Vagina (tissue), 2 donors: Measurements from ENCODE around the gene CLCN6. TPM values are rescaled to one million over a fixed set of nuclear protein-coding genes. Genes with fewer than 3 reads are reported as not detected.

Experiments
- DNase-seq, 2 donors: peaks; one replicate each; pipeline ENCODE4 v3.0.0-alpha.2; 2017; ENCODE audit errors: extremely low spot score in 2 of 2
- H3K27ac ChIP-seq: fragments of 200-600 bp; sonication (generic); one replicate; pipeline ENCODE4 v1.5.1; 2019
- H3K27me3 ChIP-seq: fragments of 200-600 bp; sonication (generic); one replicate; pipeline ENCODE4 v1.5.1; 2019
- H3K36me3 ChIP-seq, 2 donors: fragments of 200-600 bp; sonication (generic); one replicate each; pipeline ENCODE4 v1.5.1; 2017 to 2019
- H3K4me1 ChIP-seq: fragments of 200-600 bp; sonication (generic); one replicate; pipeline ENCODE4 v1.5.1; 2019
- H3K4me3 ChIP-seq, 2 donors: fragments of 200-600 bp; sonication (generic); 1 replicate in 1 of 2; 2 replicates in 1 of 2; pipeline ENCODE4 v1.5.1; 2016 to 2019
- H3K9me3 ChIP-seq: fragments of 200-600 bp; sonication (generic); one replicate; pipeline ENCODE4 v1.5.1; 2019
- CTCF ChIP-seq, 3 experiments: fragments of 450-650 bp in 2 of 3; fragments of 200-600 bp in 1 of 3; sonication (generic) in 1 of 3; IDR thresholded peaks; one replicate each; pipeline ENCODE4 v1.5.1; 2017 to 2019; ENCODE audit warnings: antibody characterized with exemption in 3 of 3, mild to moderate bottlenecking in 2 of 3, moderate library complexity in 2 of 3
- POLR2A ChIP-seq, 2 donors: fragments of 450-650 bp; IDR thresholded peaks; one replicate each; pipeline ENCODE4 v1.6.1; 2017; ENCODE audit warnings: antibody characterized with exemption in 2 of 2, mild to moderate bottlenecking in 2 of 2, moderate library complexity in 2 of 2
- POLR2AphosphoS5 ChIP-seq, 2 donors: sonication (generic); formaldehyde crosslinking; IDR thresholded peaks; one replicate each; pipeline ENCODE4 v1.9.0; 2017; ENCODE audit warnings: antibody characterized with exemption in 2 of 2, mild to moderate bottlenecking in 2 of 2, low read depth in 1 of 2; ENCODE audit not compliant: insufficient read depth in 1 of 2
- intact Hi-C: fragments of 100-400 bp; cut with DNase I; formaldehyde crosslinking; loops from one replicate; pipeline ENCODE4 v1.15.1; 2023
- total RNA-seq: library from RNA; depleted of rRNA; stranded (reverse); fragments of >200 nt; gene quantifications from one replicate; pipeline ENCODE4 v1.2.3, GENCODE V29; 2016

The CLCN6 gene
- total RNA-seq, 1 donor from 2014 or later = 19.2 TPM

- no peaks in the 10 kb centered on the region for H3K36me3 ChIP-seq
- no peaks in the 10 kb centered on the region for H3K27me3 ChIP-seq
- no peaks in the 10 kb centered on the region for H3K9me3 ChIP-seq
- H3K4me3 ChIP-seq = no peak overlapping the region
- no peak overlapping the region for H3K27ac ChIP-seq
- no peak for TF ChIP-seq POLR2AphosphoS5 (IDR thresholded peaks at IDR 0.05; ENCODE audit: insufficient read depth in 1 of 2, low read depth in 1 of 2)
- no peak for TF ChIP-seq POLR2A (IDR thresholded peaks at IDR 0.05)
- no peak for TF ChIP-seq CTCF (IDR thresholded peaks at IDR 0.05)
- intact Hi-C loops = no loop called here
- peaks cover 7% of the 10 kb centered on the region for H3K4me1 ChIP-seq
- DNase-seq = no peak
Observed at GRCh38 chr1:11779715-11780379, 26.1 kb upstream of the CLCN6 start.

- Histone ChIP-seq H3K27me3 (no peaks in the 10 kb centered on the region), H3K9me3 (no peaks in the 10 kb centered on the region), H3K36me3 (no peaks in the 10 kb centered on the region), H3K4me1 (peaks cover 14% of the 10 kb centered on the region), H3K27ac (no peak overlapping the region), H3K4me3 (no peak overlapping the region)
- no peak for DNase-seq
- TF ChIP-seq CTCF (IDR thresholded peaks at IDR 0.05) = no peak
- TF ChIP-seq POLR2AphosphoS5 (IDR thresholded peaks at IDR 0.05; ENCODE audit: insufficient read depth in 1 of 2, low read depth in 1 of 2) = no peak
- TF ChIP-seq POLR2A (IDR thresholded peaks at IDR 0.05) = no peak
- intact Hi-C loops = no loop called here
Observed at GRCh38 chr1:11780380-11781147, 25.4 kb upstream of the CLCN6 start.

GRCh38 chr1:11781297-11781696 lies 24.7 kb upstream of the CLCN6 start:
- no peaks in the 10 kb centered on the region for H3K27me3 ChIP-seq

GRCh38 chr1:11782127-11782708 lies 23.8 kb upstream of the CLCN6 start:
- Histone ChIP-seq H3K9me3 (no peaks in the 10 kb centered on the region), H3K4me3 (no peak overlapping the region), H3K27ac (no peak overlapping the region), H3K27me3 (no peaks in the 10 kb centered on the region), H3K4me1 (peaks cover 31% of the 10 kb centered on the region), H3K36me3 (no peaks in the 10 kb centered on the region)
- no peak for DNase-seq
- TF ChIP-seq POLR2AphosphoS5 (IDR thresholded peaks at IDR 0.05; ENCODE audit: insufficient read depth in 1 of 2, low read depth in 1 of 2) (no peak), POLR2A (IDR thresholded peaks at IDR 0.05) (no peak), CTCF (IDR thresholded peaks at IDR 0.05) (no peak)
- intact Hi-C loops = no loop called here

More at GRCh38 chr1:11781297-11781696, 24.7 kb upstream of the CLCN6 start:
- H3K36me3 ChIP-seq = no peaks in the 10 kb centered on the region
- peaks cover 22% of the 10 kb centered on the region for H3K4me1 ChIP-seq
- no peak for DNase-seq
- intact Hi-C loops = no loop called here
- no peak overlapping the region for H3K27ac ChIP-seq
- TF ChIP-seq POLR2A (IDR thresholded peaks at IDR 0.05) (no peak), CTCF (IDR thresholded peaks at IDR 0.05) (no peak), POLR2AphosphoS5 (IDR thresholded peaks at IDR 0.05; ENCODE audit: insufficient read depth in 1 of 2, low read depth in 1 of 2) (no peak)
- no peak overlapping the region for H3K4me3 ChIP-seq
- H3K9me3 ChIP-seq = no peaks in the 10 kb centered on the region
